AML-193 (cell line): ENCODE measurements around the gene PRR5L.
"Not testable (repeated sequence)": the region's sequence is repeated elsewhere in the genome, so short reads cannot be mapped to it uniquely, and the experiment has no call there.

Experiments
- DNase-seq, 2 experiments: peaks; one replicate each; lab custom pipeline; 2025; lab: John Stamatoyannopoulos, UW

The PRR5L gene

DNA sequence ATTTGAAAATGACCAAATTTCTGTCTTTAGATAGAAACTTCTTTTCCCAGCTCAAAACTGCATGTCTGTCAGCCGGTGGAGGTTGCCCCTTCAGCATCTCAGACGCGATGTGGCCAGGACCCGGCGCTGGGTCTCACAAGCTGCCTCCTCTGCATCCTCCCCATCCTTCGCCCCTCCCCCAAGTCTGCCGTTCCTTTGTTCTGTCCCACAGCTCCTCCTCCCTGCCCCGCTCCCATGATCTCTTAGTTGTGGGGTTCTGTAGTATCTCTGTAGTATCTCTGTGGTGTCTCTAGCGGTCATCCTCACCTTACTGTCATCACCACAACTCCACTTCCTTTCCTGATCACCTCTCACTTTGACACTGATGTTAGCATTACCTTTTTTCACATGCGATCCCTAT lies 164.1 kb downstream of the PRR5L start:
- no peak for DNase-seq

- no peak for DNase-seq
Measured at GRCh38 chr11:36462321-36462720, 166.2 kb downstream of the PRR5L start.

DNA sequence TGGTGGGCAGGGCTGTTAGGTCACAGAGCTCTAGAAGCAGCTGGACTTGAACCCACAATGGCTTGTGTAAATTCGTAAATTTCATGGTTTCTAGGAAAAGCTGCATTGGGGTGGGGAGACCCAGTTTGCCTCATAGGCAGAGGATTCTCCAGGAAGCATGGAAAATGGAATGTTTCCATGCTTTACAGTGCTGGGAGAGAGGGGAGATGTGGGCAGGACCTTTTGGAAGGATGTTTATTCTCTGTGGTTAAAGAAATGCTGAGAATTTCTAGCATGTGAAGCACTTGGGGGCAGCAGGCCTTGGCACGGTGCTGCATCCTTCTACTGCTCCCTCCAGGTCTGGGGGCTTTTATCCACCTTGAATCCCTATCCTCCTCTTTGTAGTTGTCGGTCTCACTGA lies 167.7 kb downstream of the PRR5L start:
- no peak for DNase-seq

DNA sequence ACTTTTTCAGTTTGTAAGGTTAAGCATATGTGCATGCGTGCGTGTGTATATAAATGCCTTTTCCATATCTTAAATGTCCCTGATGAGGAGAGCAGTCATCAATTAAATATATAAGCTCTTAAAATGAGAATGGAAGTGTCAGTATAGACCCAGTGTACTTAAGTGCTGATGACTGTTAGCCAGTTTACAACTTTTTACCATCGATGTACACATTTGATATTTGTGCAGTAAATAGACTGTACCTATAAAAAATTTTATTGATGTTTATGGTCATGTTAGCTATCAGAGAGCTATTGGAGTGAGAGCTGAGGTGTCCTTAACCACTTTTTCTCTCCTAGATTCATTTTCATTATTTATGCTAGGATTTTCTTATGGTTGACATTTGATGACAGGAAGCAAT lies 168.6 kb downstream of the PRR5L start:
- DNase-seq: no peak

GRCh38 chr11:36465449-36466163 lies 169.5 kb downstream of the PRR5L start:
- no peak for DNase-seq

DNA sequence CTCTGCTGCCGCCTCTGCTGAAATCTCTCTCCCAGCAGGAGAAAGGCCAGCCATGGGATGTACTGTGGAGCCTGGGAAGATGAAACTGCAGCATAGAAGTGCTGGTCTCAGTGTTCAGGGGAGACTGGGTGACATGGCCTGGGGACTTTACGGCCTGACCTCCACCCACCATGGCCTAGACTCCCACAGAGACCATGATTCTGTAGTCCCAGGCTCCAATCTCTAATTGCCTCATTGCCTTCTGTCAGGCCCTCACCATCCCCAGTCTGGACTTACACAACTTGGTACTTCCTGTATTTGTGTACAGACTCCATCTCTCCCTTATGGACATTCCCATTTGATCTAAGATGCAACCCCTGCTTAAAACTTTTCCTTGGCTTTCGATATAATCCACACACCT lies 170.9 kb downstream of the PRR5L start:
- DNase-seq: peak; percentile 30 to 45

DNA sequence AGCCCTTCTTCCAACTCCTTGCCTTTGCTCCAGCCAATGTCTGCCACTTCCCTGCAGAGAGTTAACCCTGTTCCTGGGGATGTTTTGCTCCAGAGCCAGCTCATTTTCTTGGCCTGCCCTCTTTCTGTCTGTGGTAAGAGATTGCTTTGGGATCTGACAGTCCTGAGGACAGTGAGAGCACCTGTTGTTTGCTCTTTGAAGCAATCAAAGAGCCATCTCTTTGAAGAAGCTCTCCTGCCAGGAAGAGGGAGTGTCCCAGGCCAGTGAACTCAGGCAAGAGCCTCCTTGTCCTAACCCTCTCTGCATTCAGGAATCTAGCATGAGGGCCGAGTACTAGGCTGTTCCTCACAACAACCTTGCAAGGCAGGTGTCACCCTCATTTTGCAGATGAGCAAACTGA lies 171.8 kb downstream of the PRR5L start:
- no peak for DNase-seq

DNA sequence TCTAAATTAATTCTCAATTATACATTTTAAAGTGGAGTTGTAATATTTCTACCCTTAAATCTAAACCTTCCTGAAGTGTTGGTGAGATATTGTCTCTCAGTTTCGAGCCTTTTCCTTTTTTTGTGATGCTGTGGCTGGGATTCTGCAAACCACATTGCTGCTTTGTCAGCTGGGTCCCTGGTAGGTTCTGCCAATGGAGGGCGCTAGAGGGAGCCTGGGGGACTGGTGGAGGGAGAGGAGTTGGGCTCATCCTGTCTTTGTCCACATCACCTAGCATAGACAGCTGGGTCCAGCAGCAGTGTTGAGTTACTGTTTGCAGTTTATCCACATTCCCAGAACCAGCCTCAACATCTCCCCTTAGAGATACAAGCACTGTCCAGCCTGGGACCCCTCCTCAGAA lies 173.0 kb downstream of the PRR5L start:
- DNase-seq: no peak

DNA sequence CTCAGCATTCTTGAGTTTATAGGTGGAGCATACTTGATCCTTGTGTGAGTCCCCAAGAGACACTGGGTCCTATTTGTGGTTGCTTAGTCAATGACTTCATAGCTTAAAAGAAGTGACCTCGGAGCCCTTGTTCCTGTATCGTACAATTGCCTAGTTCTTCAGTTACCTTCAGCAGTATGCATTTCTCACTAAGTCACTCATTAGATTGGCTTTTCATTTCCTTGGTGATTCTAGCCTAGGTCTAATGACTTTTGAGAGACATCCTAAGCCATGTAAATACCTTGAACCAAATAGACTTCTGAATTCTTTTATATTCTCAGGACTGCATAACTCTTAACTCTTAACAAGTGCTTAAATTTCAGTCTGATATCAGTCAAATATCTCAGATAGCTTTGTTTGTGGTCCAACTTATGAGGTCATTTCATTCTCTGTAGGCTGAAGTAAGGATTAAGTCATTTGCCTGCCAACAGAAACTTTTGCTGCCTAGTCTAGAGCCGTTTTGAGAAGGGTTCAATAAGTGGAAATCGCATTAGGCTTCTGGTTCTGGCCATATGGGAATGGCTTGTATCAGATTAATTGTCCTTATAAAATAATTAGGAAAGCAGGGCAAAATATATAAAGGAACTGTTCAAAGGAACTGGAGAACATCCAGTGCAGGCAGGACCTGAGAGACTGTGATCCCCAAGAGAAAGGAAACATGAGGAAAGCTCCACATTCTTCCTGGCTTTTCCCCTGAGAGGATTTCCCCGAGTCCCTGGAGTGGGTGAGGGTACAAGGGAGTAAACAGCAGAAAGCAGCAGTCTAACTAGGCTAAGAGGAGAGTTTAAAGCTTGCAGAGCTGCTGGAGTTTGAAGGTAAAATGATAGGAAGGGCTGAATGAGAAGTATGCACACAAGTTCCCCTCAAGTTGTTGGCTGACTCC lies 174.1 kb downstream of the PRR5L start:
- no peak for DNase-seq

DNA sequence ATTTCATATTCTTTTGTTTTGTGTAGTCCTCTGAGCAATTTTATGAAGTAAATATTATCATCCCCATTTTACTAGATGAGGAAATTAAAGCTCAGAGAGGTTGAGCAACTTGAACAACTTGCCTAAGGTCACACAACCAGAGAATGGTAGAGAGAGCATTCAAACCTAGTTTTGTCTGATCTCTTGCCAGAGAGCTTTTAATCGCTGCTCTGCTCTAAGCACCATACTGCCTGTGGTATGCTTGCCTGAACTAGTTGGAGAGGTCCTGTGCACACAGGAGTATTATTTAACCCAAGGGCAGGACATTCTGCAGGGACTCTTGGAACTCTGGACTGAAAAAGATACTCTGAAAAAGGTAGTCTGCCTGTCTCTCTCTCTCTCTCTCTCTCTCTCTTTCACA lies 175.5 kb downstream of the PRR5L start:
- no peak for DNase-seq

- no peak for DNase-seq
Measured at GRCh38 chr11:36475192-36475591, 179.1 kb downstream of the PRR5L start.

DNA sequence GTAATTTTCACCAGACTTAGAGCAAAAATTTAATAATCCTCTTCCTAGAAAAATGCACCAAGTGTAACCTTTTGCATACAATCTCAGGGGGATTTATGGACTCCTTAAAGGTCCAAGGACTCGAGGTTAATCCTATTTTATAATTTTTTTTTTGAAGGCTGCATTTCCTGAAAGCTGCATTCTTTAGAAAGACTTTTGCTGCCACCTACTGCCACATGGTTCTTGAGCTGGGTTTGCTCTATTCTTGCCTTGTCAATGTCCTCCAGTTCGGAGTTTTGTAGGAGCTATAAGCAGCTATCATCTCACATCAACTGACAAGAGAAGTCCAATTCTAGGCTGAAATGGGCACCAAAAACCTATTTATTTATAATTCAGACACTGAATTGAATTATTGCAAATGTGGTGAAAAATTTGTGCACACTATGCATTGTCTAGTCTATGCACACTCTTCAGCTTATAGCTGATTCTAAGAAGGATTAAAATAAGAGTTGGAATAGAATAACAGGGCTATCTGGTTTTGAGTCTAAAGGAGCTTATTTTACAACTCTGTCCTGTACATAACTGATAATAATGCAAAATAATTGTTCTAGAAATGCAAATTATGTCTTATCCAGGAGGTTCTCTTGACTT lies 182.7 kb downstream of the PRR5L start:
- peak; percentile 49 to 66 for DNase-seq

GRCh38 chr11:36480833-36481232 lies 184.7 kb downstream of the PRR5L start:
- DNase-seq: no peak

DNA sequence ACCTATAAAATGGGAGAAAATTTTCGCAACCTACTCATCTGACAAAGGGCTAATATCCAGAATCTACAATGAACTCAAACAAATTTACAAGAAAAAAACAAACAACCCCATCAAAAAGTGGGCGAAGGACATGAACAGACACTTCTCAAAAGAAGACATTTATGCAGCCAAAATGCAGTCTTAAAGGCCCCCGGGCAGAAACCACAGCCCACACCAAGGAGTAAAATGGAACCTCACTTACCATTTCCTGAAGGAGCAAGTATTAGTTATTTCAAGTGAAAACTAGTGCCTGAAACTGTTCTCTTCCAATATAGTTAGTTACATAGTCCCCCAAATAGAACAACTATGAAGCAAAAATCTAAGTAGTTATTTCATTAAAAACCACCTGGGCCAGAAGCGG lies 187.0 kb downstream of the PRR5L start:
- not testable (repeated sequence) for DNase-seq

DNA sequence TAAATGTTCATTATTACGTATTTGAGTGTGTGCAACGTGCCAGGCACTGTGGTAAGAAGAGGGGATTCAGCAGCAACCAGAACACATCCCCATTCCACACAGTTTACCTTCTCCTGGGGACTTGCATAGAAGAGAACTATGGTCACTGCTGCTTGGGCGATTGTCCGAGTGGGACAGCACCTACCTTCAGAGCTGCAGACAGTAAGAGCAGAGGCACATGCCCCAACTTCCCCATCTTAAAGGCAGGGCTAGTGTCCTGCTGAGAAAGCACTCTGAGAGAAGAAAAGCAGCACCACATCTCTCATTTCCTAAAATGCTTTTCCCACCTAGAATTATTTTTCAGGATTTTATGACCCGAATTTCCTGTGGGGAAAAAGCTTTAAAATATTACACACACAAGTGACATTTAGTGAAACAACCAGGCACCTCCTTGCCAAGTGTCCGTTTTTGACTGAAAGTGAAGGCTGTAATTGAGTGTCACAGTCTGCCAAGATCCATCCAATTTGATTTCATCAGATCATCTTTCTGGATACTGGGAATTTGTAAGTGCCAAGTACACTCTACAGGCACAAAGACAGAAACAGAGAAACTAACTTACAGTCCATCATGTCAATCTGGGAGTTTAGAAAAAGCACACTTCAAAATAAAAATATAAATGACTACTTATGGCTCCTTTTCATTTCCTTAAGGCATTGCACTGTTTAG lies 189.4 kb downstream of the PRR5L start:
- DNase-seq: no peak

DNA sequence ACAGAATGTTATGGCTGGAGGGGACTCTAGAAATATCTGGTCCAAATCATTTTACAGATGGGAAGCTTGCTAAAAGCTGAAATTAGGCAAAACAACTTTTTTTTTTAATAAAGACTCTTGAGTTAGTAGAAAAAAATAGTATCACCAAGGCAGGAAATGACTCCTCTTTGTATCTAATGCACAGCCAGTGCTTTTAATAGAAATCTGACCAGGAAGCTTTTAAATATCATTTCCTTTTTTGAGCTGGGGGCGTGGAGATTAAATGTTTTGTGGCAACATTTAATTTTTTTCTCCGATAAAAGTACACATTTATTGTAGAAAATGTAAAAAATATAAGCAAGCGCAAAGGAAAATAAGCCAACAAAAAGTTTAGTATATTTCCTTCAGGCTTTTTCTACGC lies 191.5 kb downstream of the PRR5L start:
- DNase-seq: no peak

GRCh38 chr11:36488096-36488495 lies 192.0 kb downstream of the PRR5L start:
- no peak for DNase-seq

GRCh38 chr11:36490026-36490806 lies 194.1 kb downstream of the PRR5L start:
- no peak for DNase-seq

- DNase-seq: peak; percentile 55 to 65
Measured at GRCh38 chr11:36492724-36493304, 196.7 kb downstream of the PRR5L start.

DNA sequence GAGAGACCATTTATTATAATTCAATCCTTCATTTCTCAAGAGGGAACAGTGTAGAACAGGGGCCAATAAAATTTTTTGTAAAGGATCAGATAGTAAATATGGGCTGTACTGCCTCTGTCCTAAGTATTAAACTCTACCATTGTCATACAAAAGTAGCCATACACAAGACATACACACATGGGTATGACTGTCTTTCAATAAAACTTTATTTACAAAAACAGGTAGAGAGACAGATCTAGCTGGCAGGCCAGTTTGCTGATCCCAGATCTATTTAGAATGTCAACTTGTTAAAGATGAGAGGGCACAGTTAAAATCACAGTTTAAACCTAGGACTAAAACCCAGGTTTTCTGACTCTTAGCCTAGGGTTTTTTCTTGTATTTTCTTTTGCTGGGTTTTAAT lies 197.2 kb downstream of the PRR5L start:
- DNase-seq: no peak

DNA sequence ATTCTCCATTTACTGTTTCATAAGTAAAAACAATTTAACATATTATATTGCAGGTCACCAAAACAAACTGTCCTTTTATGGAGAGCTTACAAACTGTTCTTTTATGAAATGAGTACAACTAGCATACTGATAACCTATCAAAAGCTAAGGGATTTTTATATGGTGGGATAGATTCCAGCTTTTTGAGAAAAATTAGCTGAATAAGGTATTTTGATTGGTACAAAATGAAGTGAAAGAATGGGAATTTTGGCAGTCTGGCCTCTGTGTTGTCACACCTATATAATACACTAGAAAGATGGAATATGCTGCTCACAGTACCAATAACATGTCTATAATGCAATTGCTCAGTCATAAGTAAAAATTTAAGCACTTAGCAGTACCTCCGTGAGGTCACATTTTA lies 202.6 kb downstream of the PRR5L start:
- DNase-seq: no peak
